H1 (cell line): ENCODE measurements around the gene PFDN1. TPM values are rescaled to one million over a fixed set of nuclear protein-coding genes. Genes with fewer than 3 reads are reported as not detected.

ENCODE experiments used
- CTCF ChIA-PET: fragments of 300-600 bp; sonication (Branson Sonifier 250); formaldehyde crosslinking; loops from one replicate; lab custom pipeline; 2021; ENCODE audit not compliant: partially characterized antibody; lab: Charles Lee
- POLR2A ChIA-PET: fragments of 300-600 bp; sonication (Branson Sonifier 250); formaldehyde crosslinking; loops from one replicate; lab custom pipeline; 2021; ENCODE audit warnings: inconsistent platforms; ENCODE audit not compliant: partially characterized antibody; lab: Charles Lee
- DNase-seq, 2 experiments: peaks; one replicate each; pipeline versions ENCODE4 v3.0.0 to v3.0.0-alpha.2; 2010 to 2022; ENCODE audit warnings: low spot score in 2 of 2, low read depth in 1 of 2, mixed read lengths in 1 of 2
- FAIRE-seq: peaks from 2 replicates; lab custom pipeline; 2011; peaks lifted over from hg19 to GRCh38; lab: Jason Lieb, UNC
- H2AFZ ChIP-seq: 2 replicates; pipeline ENCODE4 v1.8.1; 2012; ENCODE audit warnings: low read length, inconsistent platforms
- H2AK5ac ChIP-seq: 2 replicates; pipeline ENCODE4 v1.6.1; 2013; ENCODE audit warnings: low read depth, low read length
- H2BK120ac ChIP-seq: replicated peaks from 2 replicates; pipeline ENCODE3; 2013; ENCODE audit warnings: low read depth, low read length, inconsistent platforms
- H2BK12ac ChIP-seq: 2 replicates; pipeline ENCODE4 v1.6.1; 2013; ENCODE audit warnings: low read depth, low read length
- H2BK15ac ChIP-seq: 2 replicates; pipeline ENCODE4 v1.6.1; 2013; ENCODE audit warnings: low read length
- H2BK20ac ChIP-seq: 2 replicates; pipeline ENCODE4 v1.6.1; 2013; ENCODE audit warnings: low read length
- H2BK5ac ChIP-seq: 2 replicates; pipeline ENCODE4 v1.6.1; 2013; ENCODE audit warnings: low read depth, low read length
- H3K14ac ChIP-seq: 2 replicates; pipeline ENCODE4 v1.6.1; 2013; ENCODE audit warnings: inconsistent platforms; ENCODE audit not compliant: insufficient read length
- H3K18ac ChIP-seq: 2 replicates; pipeline ENCODE4 v1.6.1; 2013; ENCODE audit warnings: low read length; ENCODE audit errors: extremely low read depth
- H3K23ac ChIP-seq: 2 replicates; pipeline ENCODE4 v1.6.1; 2013; ENCODE audit warnings: inconsistent platforms; ENCODE audit not compliant: insufficient read length
- H3K23me2 ChIP-seq: 2 replicates; pipeline ENCODE4 v1.6.1; 2013; ENCODE audit warnings: low read depth, low read length
- H3K27ac ChIP-seq: 2 replicates; pipeline ENCODE4 v1.6.1; 2011; ENCODE audit warnings: low read depth, low read length, inconsistent platforms
- H3K27me3 ChIP-seq, 4 experiments: replicated peaks in 1 of 4; 1 replicate in 1 of 4; 2 replicates in 3 of 4; pipeline versions ENCODE4 v1.6.1 to v1.8.1; 2011 to 2013; ENCODE audit warnings: low read length in 3 of 4, mild to moderate bottlenecking in 3 of 4, inconsistent platforms in 2 of 4, mixed read lengths in 2 of 4, moderate library complexity in 1 of 4; ENCODE audit not compliant: control insufficient read depth in 3 of 4, insufficient read depth in 3 of 4; ENCODE audit errors: extremely low read depth in 1 of 4
- H3K36me3 ChIP-seq, 4 experiments: 2 replicates each; pipeline versions ENCODE4 v1.6.1 to v1.8.1; 2011 to 2013; ENCODE audit warnings: mild to moderate bottlenecking in 4 of 4, low read length in 3 of 4, moderate library complexity in 2 of 4, control low read depth in 1 of 4, inconsistent platforms in 1 of 4; ENCODE audit not compliant: insufficient read depth in 4 of 4, control insufficient read depth in 2 of 4
- H3K4ac ChIP-seq: replicated peaks from 2 replicates; pipeline ENCODE3; 2013; ENCODE audit warnings: low read length, low read depth, mixed read lengths, inconsistent platforms; ENCODE audit not compliant: insufficient read length
- H3K4me1 ChIP-seq, 4 experiments: replicated peaks in 1 of 4; 1 replicate in 1 of 4; 2 replicates in 3 of 4; pipeline versions ENCODE4 v1.6.1 to v1.8.1; 2011 to 2013; ENCODE audit warnings: low read length in 3 of 4, inconsistent platforms in 2 of 4, mixed read lengths in 1 of 4; ENCODE audit not compliant: insufficient read depth in 4 of 4, control insufficient read depth in 3 of 4
- H3K4me2 ChIP-seq, 2 experiments: 2 replicates each; pipeline versions ENCODE4 v1.6.1 to v1.8.1; 2011 to 2013; ENCODE audit warnings: low read depth in 2 of 2, low read length in 2 of 2, control low read depth in 1 of 2, inconsistent platforms in 1 of 2, mild to moderate bottlenecking in 1 of 2; ENCODE audit not compliant: insufficient read depth in 1 of 2
- H3K4me3 ChIP-seq, 4 experiments: fragments of 200-600, 300-600 bp in 1 of 4; sonication (generic), shearing (Covaris generic), sonication (Bioruptor Twin) in 1 of 4; 2 replicates each; pipeline versions ENCODE4 v1.5.1 to v1.8.1; 2011 to 2016; ENCODE audit warnings: low read length in 4 of 4, low read depth in 3 of 4, control low read depth in 2 of 4, inconsistent platforms in 2 of 4, mild to moderate bottlenecking in 2 of 4, mixed read lengths in 1 of 4, moderate library complexity in 1 of 4; ENCODE audit not compliant: insufficient read depth in 2 of 4; ENCODE audit errors: extremely low read depth in 1 of 4
- H3K56ac ChIP-seq: replicated peaks from 2 replicates; pipeline ENCODE3; 2013; ENCODE audit warnings: low read depth, mild to moderate bottlenecking, mixed read lengths, low read length, inconsistent platforms; ENCODE audit not compliant: insufficient read length
- H3K79me1 ChIP-seq: 2 replicates; pipeline ENCODE4 v1.6.1; 2013; ENCODE audit warnings: low read depth, low read length, control low read depth
- H3K79me2 ChIP-seq, 2 experiments: 2 replicates each; pipeline versions ENCODE4 v1.6.1 to v1.8.1; 2012 to 2013; ENCODE audit warnings: low read length in 2 of 2, mild to moderate bottlenecking in 2 of 2, inconsistent platforms in 1 of 2; ENCODE audit not compliant: insufficient read depth in 2 of 2, control insufficient read depth in 1 of 2
- H3K9ac ChIP-seq, 4 experiments: replicated peaks in 1 of 4; 1 replicate in 1 of 4; 2 replicates in 3 of 4; pipeline versions ENCODE4 v1.6.1 to v1.8.1; 2011 to 2013; ENCODE audit warnings: low read depth in 3 of 4, low read length in 3 of 4, control low read depth in 2 of 4, mild to moderate bottlenecking in 2 of 4, moderate library complexity in 2 of 4, inconsistent platforms in 1 of 4; ENCODE audit errors: extremely low read depth in 1 of 4
- H3K9me3 ChIP-seq, 2 experiments: 2 replicates each; pipeline versions ENCODE4 v1.6.1 to v1.8.1; 2012 to 2013; ENCODE audit warnings: mild to moderate bottlenecking in 2 of 2, moderate library complexity in 2 of 2, control low read depth in 1 of 2, inconsistent platforms in 1 of 2, low read depth in 1 of 2, low read length in 1 of 2, mixed read lengths in 1 of 2; ENCODE audit not compliant: insufficient read depth in 2 of 2
- H4K20me1 ChIP-seq, 2 experiments: replicated peaks in 1 of 2; 2 replicates each; pipeline versions ENCODE3 to v1.8.1; 2011 to 2013; ENCODE audit warnings: inconsistent platforms in 2 of 2, low read length in 2 of 2, mild to moderate bottlenecking in 1 of 2; ENCODE audit not compliant: insufficient read depth in 2 of 2, control insufficient read depth in 1 of 2
- H4K5ac ChIP-seq: 2 replicates; pipeline ENCODE4 v1.6.1; 2013; ENCODE audit warnings: low read length, low read depth, mixed read lengths, inconsistent platforms; ENCODE audit not compliant: insufficient read length
- H4K8ac ChIP-seq: 2 replicates; pipeline ENCODE4 v1.8.0; 2013; ENCODE audit warnings: mild to moderate bottlenecking, moderate library complexity, low read length, inconsistent platforms; ENCODE audit not compliant: insufficient read depth; ENCODE audit errors: extremely low read depth
- H4K91ac ChIP-seq: replicated peaks from 2 replicates; pipeline ENCODE3; 2013; ENCODE audit warnings: low read length, mixed read lengths, inconsistent platforms; ENCODE audit not compliant: insufficient read length
- ASH2L ChIP-seq: fragments of 200-600, 300-600 bp; sonication (generic); IDR thresholded peaks from one replicate; pipeline ENCODE4 v1.7.1; 2017; ENCODE audit warnings: low read length
- BACH1 ChIP-seq: IDR thresholded peaks from 2 replicates; pipeline ENCODE4 v1.6.1; 2012; ENCODE audit warnings: low read length, improper control_type of control experiment
- EGR1 ChIP-seq: IDR thresholded peaks from 2 replicates; pipeline ENCODE4 v1.6.1; 2011; ENCODE audit warnings: low read depth, low read length, borderline replicate concordance
- RAD21 ChIP-seq, 2 experiments: IDR thresholded peaks in 1 of 2; conservative IDR thresholded peaks in 1 of 2; 2 replicates each; pipeline ENCODE4 v1.6.1; 2011; ENCODE audit warnings: low read depth in 2 of 2, low read length in 2 of 2, improper control_type of control experiment in 1 of 2, inconsistent platforms in 1 of 2, mild to moderate bottlenecking in 1 of 2, moderate library complexity in 1 of 2
- RBBP5 ChIP-seq: IDR thresholded peaks from 2 replicates; pipeline ENCODE4 v1.7.1; 2012; ENCODE audit warnings: low read depth, mild to moderate bottlenecking, inconsistent platforms, low read length, moderate library complexity, borderline replicate concordance
- SIX5 ChIP-seq: IDR thresholded peaks from 2 replicates; pipeline ENCODE4 v1.6.1; 2011; ENCODE audit warnings: mild to moderate bottlenecking, low read depth, low read length
- WGBS, 2 experiments: shearing (Covaris generic) in 1 of 2; methylation state at CpG; one replicate each; pipeline versions ENCODE4 v1.1.6 to v1.1.7; 2013 to 2015; ENCODE audit warnings: low lambda C conversion rate in 2 of 2, mixed read lengths in 2 of 2, inconsistent platforms in 1 of 2, low coverage in 1 of 2, missing lambda C conversion rate in 1 of 2; ENCODE audit not compliant: insufficient replicate concordance in 2 of 2, insufficient coverage in 1 of 2, insufficient read length in 1 of 2; ENCODE audit errors: extremely low coverage in 1 of 2, missing lambda C conversion rate in 1 of 2; 5-methylcytosine and 5-hydroxymethylcytosine counted together
- polyA plus RNA-seq, 7 experiments: library from polyadenylated mRNA; depleted of rRNA in 3 of 7; stranded (reverse) in 5 of 7; unstranded in 2 of 7; fragments of >200 nt in 5 of 7; fragments of 200-250 nt in 2 of 7; gene quantifications; 1 replicate in 5 of 7; 2 replicates in 1 of 7; 4 replicates in 1 of 7; pipeline versions ENCODE4 v1.2.1 to v1.2.3, GENCODE V29; 2011 to 2013; ENCODE audit warnings: missing spikeins in 2 of 7, mixed read lengths in 2 of 7
- total RNA-seq: library from RNA; stranded (reverse); fragmentation: NEBNext Ultra II Directional; extraction: Animal tissue kit (Norgen Biotek cat#: 25700); gene quantifications from 2 replicates; pipeline ENCODE4 v1.2.1, GENCODE V29; 2021

PFDN1 gene
- total and polyA plus RNA-seq, 2 of the 8 experiments (the other 6 are each of a cell fraction or from before 2014, with no cell fraction given), result 53.0 to 89.6 TPM

DNA sequence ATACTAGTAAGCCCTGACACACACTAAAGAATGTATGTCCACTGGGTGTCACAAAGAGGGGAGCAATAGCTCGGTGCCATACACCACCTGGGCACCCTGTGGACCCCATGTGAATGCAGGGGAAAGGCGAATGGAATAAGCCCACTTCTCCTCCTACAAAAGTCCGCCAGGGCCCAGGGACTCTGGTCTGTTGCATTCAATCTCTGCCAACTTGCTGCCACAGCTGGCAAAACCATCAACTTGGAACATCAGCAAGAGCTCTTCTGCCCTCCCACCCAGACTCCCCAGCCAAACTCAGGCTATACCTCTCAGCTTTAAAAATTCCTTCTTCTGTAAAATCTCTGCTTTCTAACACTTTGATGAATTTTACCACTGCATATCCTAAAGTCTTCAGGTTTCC lies 54.5 kb downstream of the PFDN1 start:
- H2AFZ ChIP-seq, result no peak overlapping the region
- H3K18ac ChIP-seq, result no peak overlapping the region
- TF ChIP-seq ASH2L (no peak), EGR1 (no peak), RAD21 (IDR thresholded peaks at IDR 0.05 in 1 of 2, conservative IDR thresholded peaks at IDR 0.05 in 1 of 2; ENCODE audit: low read depth in 2 of 2, low read length in 2 of 2) (no peak), BACH1 (no peak), RBBP5 (no peak), SIX5 (no peak)

More for the DNA sequence above, 54.5 kb downstream of the PFDN1 start:
- Histone ChIP-seq H4K91ac (no peak overlapping the region), H3K4ac (no peak overlapping the region), H4K5ac (no peak overlapping the region), H3K23me2 (no peaks in the 10 kb centered on the region), H2BK20ac (no peak overlapping the region), H2AK5ac (no peak overlapping the region), H2BK120ac (no peak overlapping the region), H3K36me3 (no peaks in the 10 kb centered on the region), H2BK12ac (no peak overlapping the region), H3K56ac (no peak overlapping the region), H3K9ac (no peak overlapping the region), H3K23ac (no peak overlapping the region), H2BK5ac (no peak overlapping the region), H3K27me3 (no peaks in the 10 kb centered on the region), H3K14ac (no peak overlapping the region), H3K79me1 (peaks cover 4% of the 10 kb centered on the region; the same call in 1 of the 2 replicates), H3K4me1 (peaks cover 3 to 11% (median 5%) of the 10 kb centered on the region in 4 experiments; a peak in 6 of 7 replicates), H2BK15ac (no peak overlapping the region), H4K20me1 (peaks cover 4 to 12% of the 10 kb centered on the region in 2 experiments), H3K4me2 (no peak overlapping the region), H3K79me2 (peaks cover 0 to 9% of the 10 kb centered on the region in 2 experiments; a peak in 1 of 4 replicates), H4K8ac (no peak overlapping the region), H3K4me3 (no peak overlapping the region), H3K9me3 (no peaks in the 10 kb centered on the region), H3K27ac (no peak overlapping the region)
- ChIA-PET CTCF (interaction anchor here (1.1 to 25.9 kb wide), 4 partner anchors 6 to 115 kb away, joined by 3 to 676 read pairs (median 68); partner anchors contain the start of gene HBEGF), POLR2A (interaction anchor here (0.7 kb wide), 1 partner anchor 97 kb away, joined by 3 read pairs; no protein-coding TSS in a partner anchor)
- FAIRE-seq (no peak), DNase-seq (no peak)
- WGBS, 2 experiments, result 95% methylated on average over 3 of the region's 3 CpGs; no CpG with 5 or more reads in 1 of the 2 experiments
